CD14-positive monocyte (primary cell): ENCODE results near the gene TBX10. TPM values are rescaled to one million over a fixed set of nuclear protein-coding genes. Genes with fewer than 3 reads are reported as not detected.
"Not testable (repeated sequence)": the region's sequence is repeated elsewhere in the genome, so short reads cannot be mapped to it uniquely, and the experiment has no call there.

Source experiments
- DNase-seq, 3 donors: peaks; one replicate each; pipeline ENCODE4 v3.0.0-alpha.2; 2011 to 2022
- H2AFZ ChIP-seq: 2 replicates; pipeline ENCODE4 v1.6.0; 2012; ENCODE audit warnings: mild to moderate bottlenecking, low read depth, low read length, inconsistent platforms; ENCODE audit not compliant: insufficient read depth, poor library complexity, severe bottlenecking
- H3K27ac ChIP-seq, 2 donors: 1 replicate in 1 of 2; 2 replicates in 1 of 2; pipeline ENCODE4 v1.5.1; 2012 to 2013; ENCODE audit warnings: low read length in 2 of 2, control low read depth in 1 of 2, inconsistent platforms in 1 of 2, low read depth in 1 of 2, mild to moderate bottlenecking in 1 of 2
- H3K27me3 ChIP-seq, 2 donors: one replicate each; pipeline versions ENCODE4 v1.6.0 to v1.6.1; 2011 to 2013; ENCODE audit warnings: low read length in 2 of 2; ENCODE audit not compliant: control insufficient read depth in 2 of 2, insufficient read depth in 2 of 2
- H3K36me3 ChIP-seq, 2 donors: replicated peaks in 1 of 2; 1 replicate in 1 of 2; 2 replicates in 1 of 2; pipeline versions ENCODE4 v1.5.1 to v1.6.1; 2012 to 2013; ENCODE audit warnings: low read length in 2 of 2, control low read depth in 1 of 2, inconsistent platforms in 1 of 2, mild to moderate bottlenecking in 1 of 2; ENCODE audit not compliant: insufficient read depth in 2 of 2, control insufficient read depth in 1 of 2
- H3K4me1 ChIP-seq, 2 donors: 1 replicate in 1 of 2; 2 replicates in 1 of 2; pipeline versions ENCODE4 v1.5.1 to v1.6.1; 2012 to 2013; ENCODE audit warnings: low read length in 2 of 2, control low read depth in 1 of 2, inconsistent platforms in 1 of 2, mild to moderate bottlenecking in 1 of 2, moderate library complexity in 1 of 2; ENCODE audit not compliant: insufficient read depth in 2 of 2, control insufficient read depth in 1 of 2
- H3K4me2 ChIP-seq: replicated peaks from 2 replicates; pipeline ENCODE3; 2012; ENCODE audit warnings: low read length, moderate library complexity, mild to moderate bottlenecking; ENCODE audit not compliant: poor library complexity, severe bottlenecking; ENCODE audit errors: extremely low read depth
- H3K4me3 ChIP-seq, 3 experiments: fragments of 200-600 bp in 1 of 3; sonication (generic) in 1 of 3; replicated peaks in 1 of 3; 1 replicate in 2 of 3; 2 replicates in 1 of 3; pipeline ENCODE4 v1.5.1; 2011 to 2013; ENCODE audit warnings: low read length in 3 of 3, mild to moderate bottlenecking in 3 of 3, control low read depth in 2 of 3, low read depth in 2 of 3, inconsistent platforms in 1 of 3, moderate library complexity in 1 of 3
- H3K79me2 ChIP-seq: 2 replicates; pipeline ENCODE4 v1.6.0; 2012; ENCODE audit warnings: mild to moderate bottlenecking, control low read depth, inconsistent platforms, low read length, moderate library complexity; ENCODE audit not compliant: insufficient read depth
- H3K9ac ChIP-seq: 2 replicates; pipeline ENCODE4 v1.6.0; 2017; ENCODE audit warnings: low read length, mild to moderate bottlenecking; ENCODE audit not compliant: insufficient read depth, poor library complexity, severe bottlenecking
- H3K9me3 ChIP-seq, 2 donors: replicated peaks in 1 of 2; 1 replicate in 1 of 2; 2 replicates in 1 of 2; pipeline versions ENCODE4 v1.5.1 to v1.6.1; 2012 to 2013; ENCODE audit warnings: low read length in 2 of 2, control low read depth in 1 of 2; ENCODE audit not compliant: control insufficient read depth in 1 of 2, insufficient read depth in 1 of 2
- H4K20me1 ChIP-seq: 2 replicates; pipeline ENCODE4 v1.6.0; 2012; ENCODE audit warnings: mild to moderate bottlenecking, low read length, control low read depth, moderate library complexity; ENCODE audit not compliant: insufficient read depth
- H3K27ac Mint-ChIP-seq, 7 donors: one replicate each; pipeline ENCODE4 v1.8.0; 2020; ENCODE audit warnings: mild to moderate bottlenecking in 7 of 7, mixed read lengths in 7 of 7, moderate library complexity in 6 of 7, inconsistent platforms in 2 of 7
- H3K27me3 Mint-ChIP-seq, 3 donors: one replicate each; pipeline ENCODE4 v1.8.0; 2021 to 2022; ENCODE audit warnings: low read depth in 3 of 3, mild to moderate bottlenecking in 3 of 3, mixed read lengths in 3 of 3, moderate library complexity in 3 of 3, inconsistent platforms in 1 of 3
- H3K36me3 Mint-ChIP-seq, 2 donors: one replicate each; pipeline ENCODE4 v1.8.0; 2020; ENCODE audit warnings: mixed read lengths in 2 of 2, inconsistent platforms in 1 of 2, mild to moderate bottlenecking in 1 of 2
- H3K4me1 Mint-ChIP-seq: one replicate; pipeline ENCODE4 v1.8.0; 2020; ENCODE audit warnings: mild to moderate bottlenecking, mixed read lengths
- H3K4me3 Mint-ChIP-seq, 2 donors: one replicate each; pipeline ENCODE4 v1.8.0; 2020; ENCODE audit warnings: mild to moderate bottlenecking in 2 of 2, mixed read lengths in 2 of 2, moderate library complexity in 1 of 2
- H3K9me3 Mint-ChIP-seq, 7 donors: one replicate each; pipeline ENCODE4 v1.8.0; 2020 to 2022; ENCODE audit warnings: mixed read lengths in 7 of 7, mild to moderate bottlenecking in 6 of 7, moderate library complexity in 6 of 7, inconsistent platforms in 2 of 7
- WGBS: methylation state at CpG from one replicate; pipeline ENCODE4 v1.1.5; 2013; ENCODE audit warnings: missing lambda C conversion rate; ENCODE audit not compliant: insufficient coverage; 5-methylcytosine and 5-hydroxymethylcytosine counted together
- intact Hi-C, 2 donors: fragments of 100-400 bp; cut with micrococcal nuclease; formaldehyde crosslinking; loops; one replicate each; pipeline versions ENCODE4 v1.15.0 to v1.15.1; 2023
- polyA plus RNA-seq, 3 donors: library from polyadenylated mRNA; depleted of rRNA in 1 of 3; unstranded in 2 of 3; stranded (reverse) in 1 of 3; fragments of 300-500 nt in 2 of 3; fragments of >200 nt in 1 of 3; fragmentation: Illumina TruSeq in 2 of 3; gene quantifications; 1 replicate in 2 of 3; 2 replicates in 1 of 3; pipeline ENCODE4 v1.2.3, GENCODE V29; 2012 to 2021
- TF ChIP-seq, protein P1 (sequence below): fragments of 200-600 bp; IDR thresholded peaks from one replicate; pipeline ENCODE4 v1.8.0; 2022; ENCODE audit warnings: antibody characterized with exemption, mild to moderate bottlenecking

TBX10 gene
- polyA plus RNA-seq, 3 donors = not detected

DNA sequence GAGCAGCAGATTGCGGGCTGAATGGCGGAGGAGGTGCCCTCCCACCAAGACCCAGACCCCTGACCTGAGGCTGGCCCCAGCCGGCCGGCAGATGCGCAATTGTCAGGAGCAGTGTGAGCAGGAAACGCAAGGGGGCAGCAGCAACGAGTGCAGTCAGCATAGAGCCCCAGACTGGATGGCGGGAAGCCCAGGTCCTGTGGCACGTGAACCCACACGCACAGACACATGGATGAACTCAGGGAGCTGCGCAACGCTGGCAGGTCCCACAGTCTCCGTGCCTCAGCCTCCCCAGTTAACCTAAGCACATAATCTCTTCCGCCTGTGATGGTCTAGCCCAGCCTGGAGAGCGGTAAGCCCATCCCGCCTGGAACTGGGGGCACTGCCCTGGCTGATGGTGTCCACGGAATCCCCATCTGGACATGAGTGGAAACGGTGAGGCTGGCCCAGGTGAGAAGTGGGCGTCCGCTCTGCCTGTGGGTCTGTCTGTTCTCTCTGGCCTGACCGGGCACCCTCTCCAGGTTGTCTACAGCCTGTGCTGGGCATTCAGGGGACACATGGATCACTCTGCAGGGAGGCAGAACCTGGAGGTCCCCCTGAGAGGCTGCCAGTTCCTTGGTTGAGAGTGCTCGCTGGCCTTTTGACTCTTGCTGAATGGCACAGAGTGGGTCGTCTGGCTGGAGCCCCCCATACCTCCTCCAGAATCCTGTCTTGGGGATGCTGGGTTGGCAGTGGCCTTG lies 626 bp upstream of the TBX10 start:
- H4K20me1 ChIP-seq = no peaks in the 10 kb centered on the region
- no peak overlapping the region for H3K9ac ChIP-seq
- Mint-ChIP-seq H3K36me3 (no peaks in the 10 kb centered on the region), H3K4me3 (no peak overlapping the region), H3K4me1 (peaks cover 9% of the 10 kb centered on the region), H3K27ac (peak overlapping the region in 1 of 7 donors; percentile 66), H3K27me3 (peaks cover 2 to 11% (median 4%) of the 10 kb centered on the region in 3 donors), H3K9me3 (peaks cover 3 to 15% (median 8%) of the 10 kb centered on the region in 7 donors)
- intact Hi-C loops = no loop called here
- H3K4me2 ChIP-seq = no peak overlapping the region
- no peaks in the 10 kb centered on the region for H3K27me3 ChIP-seq
- WGBS = 60% methylated on average over 21 of the region's 23 CpGs
- peaks cover 4 to 10% of the 10 kb centered on the region in 2 donors for H3K9me3 ChIP-seq
- no peak overlapping the region for H2AFZ ChIP-seq
- H3K27ac ChIP-seq = no peak overlapping the region
- H3K36me3 ChIP-seq = no peaks in the 10 kb centered on the region
- DNase-seq = peak; percentile 40 to 63 (median 40)
- H3K4me1 ChIP-seq = peaks cover 0 to 10% of the 10 kb centered on the region in 2 donors
- TF ChIP-seq, protein P1, sequence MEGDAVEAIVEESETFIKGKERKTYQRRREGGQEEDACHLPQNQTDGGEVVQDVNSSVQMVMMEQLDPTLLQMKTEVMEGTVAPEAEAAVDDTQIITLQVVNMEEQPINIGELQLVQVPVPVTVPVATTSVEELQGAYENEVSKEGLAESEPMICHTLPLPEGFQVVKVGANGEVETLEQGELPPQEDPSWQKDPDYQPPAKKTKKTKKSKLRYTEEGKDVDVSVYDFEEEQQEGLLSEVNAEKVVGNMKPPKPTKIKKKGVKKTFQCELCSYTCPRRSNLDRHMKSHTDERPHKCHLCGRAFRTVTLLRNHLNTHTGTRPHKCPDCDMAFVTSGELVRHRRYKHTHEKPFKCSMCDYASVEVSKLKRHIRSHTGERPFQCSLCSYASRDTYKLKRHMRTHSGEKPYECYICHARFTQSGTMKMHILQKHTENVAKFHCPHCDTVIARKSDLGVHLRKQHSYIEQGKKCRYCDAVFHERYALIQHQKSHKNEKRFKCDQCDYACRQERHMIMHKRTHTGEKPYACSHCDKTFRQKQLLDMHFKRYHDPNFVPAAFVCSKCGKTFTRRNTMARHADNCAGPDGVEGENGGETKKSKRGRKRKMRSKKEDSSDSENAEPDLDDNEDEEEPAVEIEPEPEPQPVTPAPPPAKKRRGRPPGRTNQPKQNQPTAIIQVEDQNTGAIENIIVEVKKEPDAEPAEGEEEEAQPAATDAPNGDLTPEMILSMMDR = peak; percentile 71
- no peak overlapping the region for H3K4me3 ChIP-seq
- H3K79me2 ChIP-seq = no peaks in the 10 kb centered on the region

DNA sequence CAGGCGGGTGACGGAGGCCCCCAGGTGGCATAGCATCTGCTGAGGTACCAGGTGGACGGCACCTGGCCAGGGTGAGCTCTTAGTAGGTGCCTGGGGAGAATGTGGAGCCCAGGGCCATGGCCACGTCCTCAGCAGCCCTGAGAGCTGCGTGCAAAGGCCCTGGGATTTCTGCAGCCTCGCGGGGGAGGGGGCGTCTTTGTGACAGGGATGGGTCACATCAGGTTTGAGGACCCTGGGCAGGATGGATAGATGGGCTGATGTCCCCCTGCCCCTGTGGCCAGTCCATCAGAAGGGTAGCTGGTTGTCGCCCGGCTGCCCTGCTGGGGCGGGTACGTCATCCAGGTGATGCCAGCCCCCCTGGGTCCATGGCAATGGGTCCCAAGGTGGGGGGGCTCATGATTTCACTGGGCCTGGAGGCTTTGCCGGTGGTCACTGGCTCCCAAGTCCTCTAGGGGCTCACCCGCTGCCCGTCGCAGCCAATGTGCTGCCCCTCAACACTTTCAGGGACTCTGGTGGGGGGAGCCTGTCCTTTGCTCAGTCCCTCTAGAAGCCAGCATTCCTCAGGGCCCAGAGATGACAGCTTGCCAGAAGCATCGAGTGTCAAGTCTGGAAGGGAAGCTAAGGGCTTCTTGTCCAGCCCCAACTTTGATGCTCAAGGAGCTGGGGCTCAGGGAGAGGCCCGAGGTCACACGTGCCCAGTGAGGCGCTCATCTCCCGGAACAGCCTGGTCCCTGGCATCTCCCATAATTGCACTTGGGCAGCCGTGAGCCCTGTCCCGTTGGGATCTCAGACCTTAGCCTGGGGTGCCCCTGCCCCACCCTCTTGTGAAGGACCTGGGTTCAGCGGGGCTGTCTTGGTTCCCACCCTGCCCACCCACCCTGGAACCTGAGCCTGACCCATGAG lies 777 bp downstream of the TBX10 start:
- WGBS = 97% methylated on average over 23 of the region's 24 CpGs
- no peaks in the 10 kb centered on the region for H3K36me3 ChIP-seq

DNA sequence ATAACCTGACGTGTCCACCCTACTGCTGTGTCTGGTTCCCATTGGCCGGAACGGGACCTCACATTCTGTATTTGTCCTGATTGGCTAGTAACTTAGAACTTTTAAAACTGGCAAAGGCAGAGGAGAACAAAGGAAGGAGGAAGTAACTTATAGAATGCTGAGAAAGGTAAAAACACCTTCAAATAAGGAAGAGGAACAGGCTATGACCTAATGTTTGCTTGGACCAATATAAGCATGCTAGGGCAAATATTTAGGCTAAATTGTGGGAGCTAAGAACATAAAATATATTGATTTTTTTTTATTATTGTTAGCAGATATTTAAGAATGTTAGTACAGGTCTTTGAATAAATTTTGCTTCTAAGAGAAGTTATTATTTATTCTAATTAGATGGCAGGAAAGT lies 2.1 kb downstream of the TBX10 start:
- H3K27ac ChIP-seq, H3K4me3 ChIP-seq, H4K20me1 ChIP-seq, intact Hi-C loops, H3K9ac ChIP-seq, H3K9me3 ChIP-seq, H3K4me3 Mint-ChIP-seq, H3K27me3 ChIP-seq, H2AFZ ChIP-seq, DNase-seq, H3K4me2 ChIP-seq, H3K79me2 ChIP-seq, H3K36me3 ChIP-seq, H3K4me1 ChIP-seq, H3K36me3 Mint-ChIP-seq, H3K9me3 Mint-ChIP-seq, H3K4me1 Mint-ChIP-seq: not testable (repeated sequence)
- Mint-ChIP-seq H3K27ac (peak overlapping the region in 1 of 7 donors; percentile 64), H3K27me3 (peaks cover 0 to 11% (median 4%) of the 10 kb centered on the region in 3 donors)
- WGBS = no CpG with 5 or more reads among the region's 3 CpGs

More for the DNA sequence above, 777 bp downstream of the TBX10 start:
- H4K20me1 ChIP-seq = no peaks in the 10 kb centered on the region
- H3K27ac Mint-ChIP-seq = no peak overlapping the region
- H3K79me2 ChIP-seq = no peaks in the 10 kb centered on the region
- peaks cover 2 to 11% (median 4%) of the 10 kb centered on the region in 3 donors for H3K27me3 Mint-ChIP-seq
- intact Hi-C loops = no loop called here
- H2AFZ ChIP-seq = no peak overlapping the region
- H3K4me3 Mint-ChIP-seq = no peak overlapping the region
- H3K4me1 ChIP-seq = peaks cover 0 to 10% of the 10 kb centered on the region in 2 donors
- no peak for DNase-seq
- H3K9ac ChIP-seq = no peak overlapping the region
- no peak overlapping the region for H3K4me2 ChIP-seq
- no peak overlapping the region for H3K27ac ChIP-seq
- peaks cover 0 to 3% of the 10 kb centered on the region in 2 donors for H3K9me3 ChIP-seq
- TF ChIP-seq, protein P1 = no peak
- peaks cover 9% of the 10 kb centered on the region for H3K4me1 Mint-ChIP-seq
- H3K27me3 ChIP-seq = no peaks in the 10 kb centered on the region
- H3K36me3 Mint-ChIP-seq = no peaks in the 10 kb centered on the region
- no peak overlapping the region for H3K4me3 ChIP-seq
- H3K9me3 Mint-ChIP-seq = peaks cover 0 to 11% (median 4%) of the 10 kb centered on the region in 7 donors
